ENCODE measurements around the gene FARSA. TPM values are rescaled to one million over a fixed set of nuclear protein-coding genes. Genes with fewer than 3 reads are reported as not detected.

FARSA gene
- total and polyA plus RNA-seq, 2 of the 4 experiments (the other 2 are of a cell fraction), result 49.3 to 80.9 TPM

GRCh38 chr19:12959481-12959880 lies 26.0 kb upstream of the FARSA start:
- dilution Hi-C loops (cut with HindIII; ENCODE audit: low sequenced_read_pairs, unreplicated experiment) (no loop called here), in situ Hi-C loops (cut with MboI; ENCODE audit: low sequenced_read_pairs) (no loop called here)
- WGBS, 2 experiments (ENCODE audit: extremely low coverage in 2 of 2, insufficient read length in 1 of 2), result 69% methylated on average over 3 of the region's 6 CpGs; no CpG with 5 or more reads in 1 of the 2 experiments

More at GRCh38 chr19:12959481-12959880, 26.0 kb upstream of the FARSA start:
- Histone ChIP-seq H2AK5ac (ENCODE audit: low read depth, low read length) (no peak overlapping the region), H3K36me3 (ENCODE audit: control insufficient read depth, insufficient read depth, low read length) (peaks cover 7% of the 10 kb centered on the region), H2BK120ac (ENCODE audit: low read depth, low read length) (no peak overlapping the region), H3K56ac (ENCODE audit: extremely low read depth, insufficient read depth, low read length) (no peak overlapping the region), H4K91ac (ENCODE audit: insufficient read depth, low read depth, low read length) (no peak overlapping the region), H2BK20ac (ENCODE audit: low read depth, low read length) (no peak overlapping the region), H3K9me1 (ENCODE audit: insufficient read depth, low read length) (peaks cover 5% of the 10 kb centered on the region; the same call in 1 of the 2 replicates), H3K18ac (ENCODE audit: low read depth, low read length) (no peak overlapping the region), H3K9me3 (ENCODE audit: control insufficient read depth, insufficient read depth, low read length) (no peaks in the 10 kb centered on the region), H3K9ac (ENCODE audit: low read depth, low read length) (no peak overlapping the region), H2AK9ac (replicated peaks; ENCODE audit: low read depth, low read length, poor library complexity) (no peak overlapping the region), H3K79me1 (ENCODE audit: low read depth in 1 of 2, low read length in 2 of 2) (peaks cover 7 to 23% of the 10 kb centered on the region in 2 experiments; a peak in 3 of 4 replicates), H3K4ac (ENCODE audit: low read depth, low read length) (no peak overlapping the region), H4K20me1 (ENCODE audit: insufficient read depth, low read length) (peaks cover 8% of the 10 kb centered on the region; the same call in 1 of the 2 replicates), H2BK5ac (ENCODE audit: low read depth, low read length, poor library complexity, severe bottlenecking) (no peak overlapping the region), H2AFZ (replicated peaks; ENCODE audit: low read length, poor library complexity) (no peak overlapping the region), H4K8ac (ENCODE audit: low read depth in 2 of 2, low read length in 2 of 2) (no peak overlapping the region), H3K4me1 (ENCODE audit: control insufficient read depth, insufficient read depth, low read length) (peaks cover 8% of the 10 kb centered on the region), H3K27me3 (ENCODE audit: control insufficient read depth, insufficient read depth, low read length) (no peaks in the 10 kb centered on the region; the same call in 1 of the 2 replicates), H2BK15ac (ENCODE audit: low read depth, low read length) (no peak overlapping the region), H3K4me2 (ENCODE audit: low read depth, low read length) (no peak overlapping the region), H3K4me3 (ENCODE audit: insufficient read depth, low read depth, low read length) (no peak overlapping the region), H4K5ac (ENCODE audit: low read depth, low read length) (no peak overlapping the region), H3K27ac (ENCODE audit: insufficient read depth, low read length) (no peak overlapping the region), H3K14ac (replicated peaks; ENCODE audit: low read depth, low read length) (no peak overlapping the region), H3K23ac (ENCODE audit: low read depth, low read length) (no peak overlapping the region)
- intact Hi-C loops (cut with micrococcal nuclease), result no loop called here
- ChIA-PET POLR2A (ENCODE audit: unreplicated experiment) (interaction anchor here (0.6 kb wide), 1 partner anchor 1121 kb away, joined by 3 read pairs; no protein-coding TSS in a partner anchor), CTCF (interaction anchor here (1.9 kb wide), 1 partner anchor 102 kb away, joined by 5 read pairs; no protein-coding TSS in a partner anchor)
- ATAC-seq (ENCODE audit: low read depth) (no peak), DNase-seq (no peak)
- TF ChIP-seq CTCF (conservative IDR thresholded peaks at IDR 0.05; ENCODE audit: low read depth, low read length) (no peak), MAFK (IDR thresholded peaks at IDR 0.05; ENCODE audit: low read depth, low read length) (no peak), USF2 (IDR thresholded peaks at IDR 0.05; ENCODE audit: low read depth, low read length) (no peak), RAD21 (IDR thresholded peaks at IDR 0.05; ENCODE audit: low read length) (no peak), RFX5 (IDR thresholded peaks at IDR 0.05; ENCODE audit: low read depth, low read length) (no peak), FOS (IDR thresholded peaks at IDR 0.05; ENCODE audit: low read depth, low read length) (no peak), NFE2L2 (IDR thresholded peaks at IDR 0.05; ENCODE audit: low read depth, low read length) (no peak), BHLHE40 (IDR thresholded peaks at IDR 0.05; ENCODE audit: low read depth, low read length) (no peak), RCOR1 (IDR thresholded peaks at IDR 0.05; ENCODE audit: insufficient replicate concordance, low read length) (no peak), MAZ (IDR thresholded peaks at IDR 0.05; ENCODE audit: borderline replicate concordance, low read depth, low read length) (no peak), SMC3 (IDR thresholded peaks at IDR 0.05; ENCODE audit: low read depth, low read length) (no peak), POLR2A (IDR thresholded peaks at IDR 0.05; ENCODE audit: low read depth, low read length) (no peak), MXI1 (IDR thresholded peaks at IDR 0.05; ENCODE audit: borderline replicate concordance, low read depth, low read length) (no peak), CHD1 (IDR thresholded peaks at IDR 0.05; ENCODE audit: low read depth, low read length) (no peak), CEBPB (IDR thresholded peaks at IDR 0.05; ENCODE audit: low read depth, low read length) (no peak)
- TF ChIP-seq, protein P1, sequence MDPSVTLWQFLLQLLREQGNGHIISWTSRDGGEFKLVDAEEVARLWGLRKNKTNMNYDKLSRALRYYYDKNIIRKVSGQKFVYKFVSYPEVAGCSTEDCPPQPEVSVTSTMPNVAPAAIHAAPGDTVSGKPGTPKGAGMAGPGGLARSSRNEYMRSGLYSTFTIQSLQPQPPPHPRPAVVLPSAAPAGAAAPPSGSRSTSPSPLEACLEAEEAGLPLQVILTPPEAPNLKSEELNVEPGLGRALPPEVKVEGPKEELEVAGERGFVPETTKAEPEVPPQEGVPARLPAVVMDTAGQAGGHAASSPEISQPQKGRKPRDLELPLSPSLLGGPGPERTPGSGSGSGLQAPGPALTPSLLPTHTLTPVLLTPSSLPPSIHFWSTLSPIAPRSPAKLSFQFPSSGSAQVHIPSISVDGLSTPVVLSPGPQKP (IDR thresholded peaks at IDR 0.05; ENCODE audit: borderline replicate concordance, low read depth, low read length), result no peak
- BruUV-seq (replicated peaks), result no TSS peak

All from IMR-90 (cell line).